GM10248 (cell line): Measurements from ENCODE around the gene FOXL3.

ENCODE experiments used
- CTCF ChIA-PET: fragments of 300-600 bp; sonication (Branson Sonifier 250); formaldehyde crosslinking; extraction: SDS; loops from one replicate; lab custom pipeline; 2021; ENCODE audit warnings: antibody characterized with exemption; lab: Yijun Ruan, JAX
- POLR2A ChIA-PET: fragments of 350-650 bp; sonication (Branson Sonifier 250); formaldehyde crosslinking; extraction: SDS; loops from one replicate; lab custom pipeline; 2020; ENCODE audit warnings: antibody characterized with exemption; lab: Yijun Ruan, JAX
- DNase-seq: peaks from one replicate; pipeline ENCODE4 v3.0.0; 2012; ENCODE audit errors: extremely low spot score
- TF ChIP-seq, protein P1 (sequence below): IDR thresholded peaks from 2 replicates; pipeline ENCODE4 v1.5.1; 2012; ENCODE audit warnings: mild to moderate bottlenecking, low read depth; ENCODE audit errors: extremely low read depth, missing control alignments, control extremely low read depth

The FOXL3 gene

DNA sequence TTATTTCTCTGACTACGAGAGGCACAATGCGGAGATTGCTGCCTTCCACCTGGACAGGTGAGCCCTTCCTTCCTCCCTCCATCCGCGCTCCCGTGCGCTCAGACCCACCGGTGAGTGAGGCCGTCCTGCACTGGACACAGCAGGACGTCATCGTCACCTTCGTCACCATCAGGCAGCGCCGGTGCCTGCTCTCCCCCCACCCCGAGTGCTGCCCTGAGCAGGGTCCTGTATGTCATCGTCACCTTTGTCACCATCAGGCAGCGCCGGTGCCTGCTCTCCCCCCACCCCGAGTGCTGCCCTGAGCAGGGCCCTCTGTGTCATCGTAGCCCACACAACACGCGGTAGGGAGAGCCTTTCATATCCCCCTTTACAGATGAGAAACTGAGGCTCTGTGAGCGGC is 43.5 kb upstream of the FOXL3 start:
- ChIA-PET CTCF (no interaction called here), POLR2A (no interaction called here)
- no peak for DNase-seq
- TF ChIP-seq, protein P1, sequence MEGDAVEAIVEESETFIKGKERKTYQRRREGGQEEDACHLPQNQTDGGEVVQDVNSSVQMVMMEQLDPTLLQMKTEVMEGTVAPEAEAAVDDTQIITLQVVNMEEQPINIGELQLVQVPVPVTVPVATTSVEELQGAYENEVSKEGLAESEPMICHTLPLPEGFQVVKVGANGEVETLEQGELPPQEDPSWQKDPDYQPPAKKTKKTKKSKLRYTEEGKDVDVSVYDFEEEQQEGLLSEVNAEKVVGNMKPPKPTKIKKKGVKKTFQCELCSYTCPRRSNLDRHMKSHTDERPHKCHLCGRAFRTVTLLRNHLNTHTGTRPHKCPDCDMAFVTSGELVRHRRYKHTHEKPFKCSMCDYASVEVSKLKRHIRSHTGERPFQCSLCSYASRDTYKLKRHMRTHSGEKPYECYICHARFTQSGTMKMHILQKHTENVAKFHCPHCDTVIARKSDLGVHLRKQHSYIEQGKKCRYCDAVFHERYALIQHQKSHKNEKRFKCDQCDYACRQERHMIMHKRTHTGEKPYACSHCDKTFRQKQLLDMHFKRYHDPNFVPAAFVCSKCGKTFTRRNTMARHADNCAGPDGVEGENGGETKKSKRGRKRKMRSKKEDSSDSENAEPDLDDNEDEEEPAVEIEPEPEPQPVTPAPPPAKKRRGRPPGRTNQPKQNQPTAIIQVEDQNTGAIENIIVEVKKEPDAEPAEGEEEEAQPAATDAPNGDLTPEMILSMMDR: no peak

DNA sequence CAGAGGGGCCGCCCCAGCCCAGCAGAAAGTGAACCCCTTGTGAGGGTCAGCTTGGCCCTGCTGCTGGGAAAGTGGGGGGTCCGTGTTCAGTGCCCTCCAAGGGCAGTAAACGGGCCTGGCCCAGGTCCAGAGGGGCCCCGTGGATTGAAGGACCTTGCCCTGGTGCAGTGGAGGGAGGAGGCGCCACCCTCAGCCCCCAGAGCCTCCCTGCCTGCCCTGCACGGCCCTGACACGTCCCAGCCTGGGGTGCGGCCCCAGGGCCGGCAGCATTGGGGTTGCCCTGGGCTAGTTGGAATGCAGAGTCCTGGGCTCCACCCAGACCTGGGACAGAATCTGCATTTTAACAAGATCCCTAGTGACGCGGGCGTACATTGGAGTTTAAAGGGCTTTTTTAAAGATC is 42.8 kb upstream of the FOXL3 start:
- CTCF ChIA-PET: no interaction called here
- POLR2A ChIA-PET: no interaction called here
- TF ChIP-seq, protein P1: no peak
- DNase-seq: no peak

DNA sequence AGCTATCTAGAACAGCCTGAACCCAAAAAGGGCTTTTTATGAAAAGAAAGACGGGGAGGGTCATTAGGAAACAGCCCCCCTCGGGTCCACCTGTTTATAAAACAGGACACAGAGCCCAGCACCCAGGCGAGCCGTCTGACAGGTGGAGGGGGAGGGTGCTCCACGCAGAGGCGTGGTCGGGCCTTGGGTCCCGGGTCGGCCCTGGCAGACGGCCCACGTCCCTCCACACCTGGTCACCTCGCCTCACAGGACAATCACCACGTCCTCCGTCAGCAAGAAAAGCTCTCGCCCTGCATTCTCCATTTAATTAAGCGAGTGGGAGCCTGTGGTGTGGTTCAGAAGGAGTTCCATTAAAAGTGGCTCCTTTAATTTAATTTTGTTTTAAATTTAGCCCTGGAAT is 42.3 kb upstream of the FOXL3 start:
- CTCF ChIA-PET: no interaction called here
- DNase-seq: no peak
- TF ChIP-seq, protein P1: no peak
- POLR2A ChIA-PET: no interaction called here

DNA sequence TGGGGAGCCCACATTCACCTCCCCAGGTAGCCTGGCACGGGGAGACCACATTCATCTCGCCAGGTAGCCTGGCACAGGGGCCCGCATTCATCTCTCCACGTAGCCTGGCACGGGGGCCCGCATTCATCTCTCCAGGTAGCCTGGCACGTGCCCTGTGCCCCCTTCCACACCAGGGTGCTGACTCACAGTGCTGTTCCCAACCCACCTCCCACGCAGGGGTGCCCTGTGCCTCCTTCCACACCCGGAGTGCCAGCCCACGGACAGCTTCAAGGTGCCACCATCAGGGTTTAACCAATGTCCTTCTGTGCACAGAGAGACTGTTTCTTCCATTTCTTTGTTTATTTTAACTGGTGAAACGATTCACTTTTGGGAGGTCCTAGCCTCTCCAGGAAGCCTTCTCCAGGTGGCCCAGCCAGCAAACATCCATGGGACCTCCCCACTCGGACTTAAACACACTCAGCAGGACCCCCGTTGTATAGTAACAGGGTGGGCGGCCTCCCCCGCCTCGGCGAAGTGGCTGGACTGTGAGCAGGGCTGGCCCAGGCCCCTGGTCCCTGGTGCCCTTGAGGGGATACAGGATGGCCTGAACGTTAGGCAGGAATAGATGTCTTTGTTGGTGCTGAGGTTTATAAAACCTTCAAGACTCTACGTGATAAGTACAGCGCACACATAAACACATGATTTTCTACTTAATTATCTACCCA is 41.1 kb upstream of the FOXL3 start:
- DNase-seq: no peak
- CTCF ChIA-PET: interaction anchor here (1.6 kb wide), 1 partner anchor 15 kb away, joined by 5 read pairs; no protein-coding TSS in a partner anchor
- TF ChIP-seq, protein P1: no peak
- POLR2A ChIA-PET: no interaction called here

DNA sequence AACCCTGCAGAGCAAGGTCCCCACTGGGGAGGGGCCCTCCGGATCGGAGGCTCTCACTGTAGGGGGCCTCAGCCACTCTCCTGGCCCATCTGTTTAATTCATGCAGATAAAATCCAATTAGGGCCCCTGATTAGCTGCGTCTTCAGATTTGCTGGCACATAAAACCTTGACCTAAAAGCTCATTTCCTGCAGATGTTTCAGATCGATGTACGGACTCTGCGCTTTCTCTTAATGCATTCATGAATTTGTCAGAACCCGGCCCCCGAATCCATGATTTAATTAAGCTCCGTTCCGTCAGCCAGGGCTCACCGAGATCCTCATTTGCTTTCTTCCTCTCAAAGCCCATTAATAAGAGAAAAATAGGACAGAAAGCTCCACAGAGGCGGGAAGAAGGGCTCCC is 40.0 kb upstream of the FOXL3 start:
- no peak for DNase-seq
- ChIA-PET CTCF (interaction anchor here (1.6 kb wide), 1 partner anchor 14 kb away, joined by 5 read pairs; no protein-coding TSS in a partner anchor), POLR2A (no interaction called here)
- TF ChIP-seq, protein P1: no peak

DNA sequence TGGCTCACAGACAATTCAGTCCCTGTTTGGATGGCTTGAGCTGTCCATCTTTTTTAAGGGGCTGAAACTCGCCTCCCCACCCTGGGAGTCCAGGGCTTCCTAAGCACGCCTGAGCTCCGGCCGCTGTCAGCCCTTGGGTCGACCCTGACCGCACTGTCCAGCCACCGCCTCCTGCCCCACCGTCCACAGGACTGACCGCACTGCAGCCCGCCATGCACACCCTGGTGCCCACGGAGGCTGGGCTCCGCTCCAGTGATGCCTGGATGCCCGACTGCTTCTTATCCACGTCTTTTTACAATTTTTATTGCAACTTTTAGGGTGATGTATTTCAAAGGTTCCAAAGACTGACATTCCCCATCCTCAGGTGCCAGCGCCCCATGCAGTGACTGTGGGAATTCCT is 39.4 kb upstream of the FOXL3 start:
- DNase-seq: no peak
- ChIA-PET POLR2A (no interaction called here), CTCF (interaction anchor here (1.6 kb wide), 1 partner anchor 13 kb away, joined by 5 read pairs; no protein-coding TSS in a partner anchor)
- TF ChIP-seq, protein P1: no peak
